IPS-15b (cell line): ENCODE results near the gene SOX6.

Source experiments
- H3K27me3 ChIP-seq: one replicate; pipeline ENCODE4 v1.6.1; 2013; ENCODE audit warnings: low read length; ENCODE audit not compliant: control insufficient read depth, insufficient read depth
- H3K36me3 ChIP-seq: one replicate; pipeline ENCODE4 v1.6.1; 2013; ENCODE audit warnings: low read length; ENCODE audit not compliant: control insufficient read depth, insufficient read depth
- H3K4me1 ChIP-seq: one replicate; pipeline ENCODE4 v1.6.1; 2013; ENCODE audit warnings: mild to moderate bottlenecking, low read length; ENCODE audit not compliant: control insufficient read depth, insufficient read depth
- H3K4me3 ChIP-seq: one replicate; pipeline ENCODE4 v1.5.1; 2013; ENCODE audit warnings: low read depth, low read length
- H3K9ac ChIP-seq: one replicate; pipeline ENCODE4 v1.6.1; 2013; ENCODE audit warnings: low read depth, mild to moderate bottlenecking, low read length
- H3K9me3 ChIP-seq: one replicate; pipeline ENCODE4 v1.6.1; 2013; ENCODE audit warnings: mild to moderate bottlenecking, low read length; ENCODE audit not compliant: control insufficient read depth, insufficient read depth

The SOX6 gene

DNA sequence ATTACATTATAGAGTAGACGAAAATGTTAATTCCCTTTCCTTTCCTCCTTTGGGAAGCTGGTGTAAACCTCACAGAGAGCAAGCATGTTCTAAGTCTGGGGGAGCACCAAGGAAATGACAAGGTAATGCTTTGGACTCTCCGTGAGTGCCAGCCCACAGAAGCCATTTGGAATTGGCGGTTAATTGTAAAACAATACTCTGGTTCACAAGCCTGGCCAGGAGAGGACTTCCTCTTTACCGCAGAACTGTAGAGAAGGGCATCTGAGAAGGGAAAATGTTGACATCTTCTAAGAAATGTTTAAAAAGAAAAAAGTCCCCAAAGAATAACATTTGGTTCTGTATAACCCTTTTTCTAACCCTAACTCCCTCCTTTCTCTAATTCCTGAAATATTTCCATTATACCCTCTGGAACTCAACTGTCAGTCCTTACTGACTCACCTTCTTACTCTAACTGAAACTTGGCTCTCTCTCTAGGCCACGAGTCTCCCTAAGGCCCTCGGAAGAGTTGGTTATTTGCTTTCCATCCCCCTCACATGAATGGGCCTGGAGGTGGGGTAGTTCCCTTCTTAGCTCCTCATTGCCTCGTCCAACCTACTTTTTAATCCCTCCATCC lies 379.8 kb downstream of the SOX6 start:
- H3K27me3 ChIP-seq, result peaks cover 2% of the 10 kb centered on the region
- no peak overlapping the region for H3K9ac ChIP-seq
- H3K4me1 ChIP-seq, result no peaks in the 10 kb centered on the region
- no peaks in the 10 kb centered on the region for H3K36me3 ChIP-seq
- H3K4me3 ChIP-seq, result no peak overlapping the region
- no peaks in the 10 kb centered on the region for H3K9me3 ChIP-seq

GRCh38 chr11:15975742-15976141 lies 380.6 kb downstream of the SOX6 start:
- Histone ChIP-seq H3K4me1 (no peaks in the 10 kb centered on the region), H3K9ac (no peak overlapping the region), H3K27me3 (peaks cover 2% of the 10 kb centered on the region), H3K4me3 (no peak overlapping the region), H3K9me3 (no peaks in the 10 kb centered on the region), H3K36me3 (no peaks in the 10 kb centered on the region)

GRCh38 chr11:15972838-15973237 lies 383.5 kb downstream of the SOX6 start:
- peaks cover 2% of the 10 kb centered on the region for H3K27me3 ChIP-seq
- H3K4me3 ChIP-seq, result no peak overlapping the region
- H3K4me1 ChIP-seq, result no peaks in the 10 kb centered on the region
- H3K9me3 ChIP-seq, result no peaks in the 10 kb centered on the region
- no peaks in the 10 kb centered on the region for H3K36me3 ChIP-seq
- no peak overlapping the region for H3K9ac ChIP-seq

GRCh38 chr11:15971215-15971546 lies 385.2 kb downstream of the SOX6 start:
- Histone ChIP-seq H3K4me1 (no peaks in the 10 kb centered on the region), H3K9me3 (no peaks in the 10 kb centered on the region)

GRCh38 chr11:15970506-15971214 lies 385.7 kb downstream of the SOX6 start:
- H3K36me3 ChIP-seq, result no peaks in the 10 kb centered on the region
- no peaks in the 10 kb centered on the region for H3K9me3 ChIP-seq
- H3K27me3 ChIP-seq, result no peaks in the 10 kb centered on the region
- H3K4me1 ChIP-seq, result no peaks in the 10 kb centered on the region
- no peak overlapping the region for H3K4me3 ChIP-seq
- no peak overlapping the region for H3K9ac ChIP-seq

More at GRCh38 chr11:15971215-15971546, 385.2 kb downstream of the SOX6 start:
- Histone ChIP-seq H3K36me3 (no peaks in the 10 kb centered on the region), H3K27me3 (no peaks in the 10 kb centered on the region), H3K9ac (no peak overlapping the region), H3K4me3 (no peak overlapping the region)

DNA sequence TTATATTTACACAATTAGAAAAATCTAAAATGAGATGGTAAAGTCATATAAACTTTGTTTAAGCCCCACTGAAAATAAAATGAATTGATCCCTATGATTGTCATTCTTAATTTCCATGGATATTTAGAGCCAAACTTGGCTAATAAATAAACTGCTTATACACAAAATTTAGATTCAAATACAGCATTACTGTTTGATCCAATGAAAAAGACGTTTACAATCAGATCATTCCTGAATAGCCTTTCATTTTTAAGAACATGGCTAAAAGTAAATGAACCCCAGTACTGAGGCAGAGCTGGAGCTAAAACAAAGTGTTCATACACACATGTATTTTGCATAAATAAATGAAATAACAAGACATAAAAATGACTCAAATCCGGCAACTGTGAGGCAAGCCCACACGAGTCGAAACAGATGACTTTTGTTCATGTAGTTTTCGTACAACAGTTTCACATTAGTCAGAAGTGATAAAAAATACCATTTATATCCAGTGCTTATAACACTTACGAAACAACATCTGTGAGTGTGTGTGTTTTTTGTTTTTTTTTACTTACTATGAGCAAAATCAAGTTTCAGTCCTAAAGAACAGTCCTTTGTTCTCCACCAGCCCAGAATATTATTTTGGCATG lies 386.5 kb downstream of the SOX6 start:
- Histone ChIP-seq H3K4me1 (no peaks in the 10 kb centered on the region), H3K4me3 (no peak overlapping the region), H3K9me3 (no peaks in the 10 kb centered on the region), H3K27me3 (no peaks in the 10 kb centered on the region), H3K36me3 (no peaks in the 10 kb centered on the region), H3K9ac (no peak overlapping the region)

- no peaks in the 10 kb centered on the region for H3K36me3 ChIP-seq
- no peak overlapping the region for H3K9ac ChIP-seq
- no peaks in the 10 kb centered on the region for H3K4me1 ChIP-seq
- no peaks in the 10 kb centered on the region for H3K27me3 ChIP-seq
- no peak overlapping the region for H3K4me3 ChIP-seq
- no peaks in the 10 kb centered on the region for H3K9me3 ChIP-seq
These were observed 387.1 kb downstream of the SOX6 start for GRCh38 chr11:15969281-15969680.

GRCh38 chr11:15968461-15969130 lies 387.8 kb downstream of the SOX6 start:
- Histone ChIP-seq H3K9me3 (no peaks in the 10 kb centered on the region), H3K4me1 (no peaks in the 10 kb centered on the region), H3K36me3 (no peaks in the 10 kb centered on the region), H3K9ac (no peak overlapping the region), H3K4me3 (no peak overlapping the region), H3K27me3 (no peaks in the 10 kb centered on the region)

GRCh38 chr11:15967966-15968365 lies 388.4 kb downstream of the SOX6 start:
- Histone ChIP-seq H3K4me1 (no peaks in the 10 kb centered on the region), H3K9ac (no peak overlapping the region), H3K4me3 (no peak overlapping the region), H3K36me3 (no peaks in the 10 kb centered on the region), H3K27me3 (no peaks in the 10 kb centered on the region), H3K9me3 (no peaks in the 10 kb centered on the region)

DNA sequence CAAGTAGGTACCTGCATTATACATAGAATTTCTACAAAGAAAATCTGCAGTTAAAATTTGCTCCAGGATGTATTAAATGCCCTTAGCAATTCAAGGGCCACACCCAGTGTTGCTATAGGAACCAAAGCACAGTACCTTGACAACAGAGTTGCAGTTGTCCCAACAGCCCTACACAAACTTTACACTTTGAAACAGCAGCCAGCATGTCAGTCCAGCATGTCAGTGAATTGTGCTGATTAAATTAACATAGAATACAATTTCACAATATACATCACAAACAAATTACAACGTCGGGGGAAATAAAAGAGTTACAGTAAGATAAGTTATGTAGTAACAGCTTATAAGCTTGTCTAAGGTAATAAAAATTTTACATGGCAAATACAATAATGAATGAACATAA lies 389.2 kb downstream of the SOX6 start:
- no peaks in the 10 kb centered on the region for H3K4me1 ChIP-seq
- H3K4me3 ChIP-seq, result no peak overlapping the region
- H3K36me3 ChIP-seq, result no peaks in the 10 kb centered on the region
- no peaks in the 10 kb centered on the region for H3K27me3 ChIP-seq
- H3K9me3 ChIP-seq, result no peaks in the 10 kb centered on the region
- no peak overlapping the region for H3K9ac ChIP-seq

DNA sequence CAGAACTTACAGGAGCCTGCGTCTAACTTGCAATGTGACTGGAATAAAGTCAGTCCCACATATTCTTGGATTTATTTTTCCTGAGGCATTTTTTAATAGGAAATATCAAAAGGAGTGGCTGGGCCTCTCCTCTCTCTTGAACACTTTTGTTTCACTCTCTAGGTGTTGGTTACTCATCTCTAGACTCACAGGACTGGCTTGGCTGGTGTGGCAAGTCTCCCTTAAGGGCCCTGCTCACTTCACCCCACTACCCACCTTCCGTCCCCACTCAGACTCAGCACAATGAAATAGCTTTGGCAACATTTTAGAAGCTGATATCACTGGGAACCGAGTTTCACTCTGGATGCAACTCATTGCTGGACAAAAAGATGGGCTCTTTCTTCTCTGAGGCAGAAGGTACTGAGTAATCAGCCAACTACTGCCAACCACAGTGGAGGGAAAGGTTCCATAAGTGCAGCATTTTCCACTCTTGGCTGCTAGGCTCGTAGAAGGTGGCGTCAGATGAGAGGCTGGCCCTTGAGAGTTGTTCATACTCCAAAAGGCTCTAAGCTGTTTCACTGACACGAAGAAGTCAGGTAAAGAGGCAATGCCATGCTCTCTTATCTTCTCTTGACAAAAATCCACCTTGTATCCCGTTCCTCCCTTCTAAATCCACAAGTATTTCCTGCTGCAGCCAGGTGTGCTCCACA lies 390.6 kb downstream of the SOX6 start:
- H3K27me3 ChIP-seq, result no peaks in the 10 kb centered on the region
- no peak overlapping the region for H3K9ac ChIP-seq
- no peak overlapping the region for H3K4me3 ChIP-seq
- H3K4me1 ChIP-seq, result no peaks in the 10 kb centered on the region
- H3K9me3 ChIP-seq, result no peaks in the 10 kb centered on the region
- H3K36me3 ChIP-seq, result no peaks in the 10 kb centered on the region
